Middle frontal gyrus (tissue), 1 donor: ENCODE measurements around the gene TP53TG3.
"Not testable (repeated sequence)": the region's sequence is repeated elsewhere in the genome, so short reads cannot be mapped to it uniquely, and the experiment has no call there.

ENCODE experiments used
- DNase-seq: peaks from one replicate; pipeline ENCODE4 v3.0.0-alpha.2; 2015; ENCODE audit warnings: low spot score; ENCODE audit errors: extremely low spot score

Gene TP53TG3, protein sequence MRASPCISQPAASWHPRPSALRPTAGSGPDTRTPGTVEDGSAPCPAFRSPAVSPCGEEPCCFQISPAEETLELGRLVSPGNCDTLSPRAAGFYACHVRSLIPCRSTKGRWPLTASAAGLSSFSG

DNA sequence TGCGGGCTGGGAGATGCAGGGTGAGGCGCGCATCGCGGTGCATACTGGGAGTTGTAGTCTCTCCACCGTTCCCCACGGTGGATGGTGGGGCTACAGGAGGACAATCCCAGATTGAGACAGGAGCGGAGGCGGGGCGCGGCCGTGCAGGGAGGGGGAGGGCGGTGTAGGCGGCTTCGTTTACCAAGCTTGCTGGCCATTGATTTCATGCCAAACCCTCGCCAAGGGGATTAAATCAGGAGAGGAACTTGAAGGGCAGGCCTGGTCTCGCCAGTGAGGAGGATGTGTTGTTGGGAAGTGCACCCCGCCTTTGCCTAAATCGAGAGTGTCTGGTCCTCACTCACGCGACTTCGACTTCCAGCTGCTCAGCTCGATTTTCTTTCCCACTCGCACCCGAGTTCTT, at the start of gene TP53TG3:
TSS of gene TP53TG3 (minus strand) at position 101 of the 400 bp plus-strand sequence. CDS start at position 33, 68 bp downstream.
- DNase-seq, result not testable (repeated sequence)

DNA sequence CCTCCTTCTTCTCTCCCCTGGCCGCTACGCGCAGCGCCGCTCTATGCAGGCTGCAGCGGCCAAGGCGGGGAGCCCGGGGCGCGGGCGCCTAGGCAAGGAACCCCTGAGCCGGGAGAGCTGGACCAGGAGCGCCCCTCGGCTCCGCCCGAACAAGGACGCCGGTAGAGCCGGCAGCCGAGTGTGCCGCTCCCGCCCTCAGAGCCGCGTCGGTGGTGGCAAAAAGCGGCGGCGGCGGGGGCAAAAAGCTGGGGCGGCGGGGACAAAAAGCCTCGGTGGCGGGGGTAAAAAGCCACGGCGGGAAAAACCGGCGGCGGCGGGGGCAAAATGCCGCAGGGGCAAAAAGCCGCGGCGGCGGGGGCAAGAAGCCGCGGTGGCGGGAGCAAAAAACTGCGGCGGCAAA, 25.1 kb downstream of the TP53TG3 start:
- DNase-seq, result not testable (repeated sequence)

DNA sequence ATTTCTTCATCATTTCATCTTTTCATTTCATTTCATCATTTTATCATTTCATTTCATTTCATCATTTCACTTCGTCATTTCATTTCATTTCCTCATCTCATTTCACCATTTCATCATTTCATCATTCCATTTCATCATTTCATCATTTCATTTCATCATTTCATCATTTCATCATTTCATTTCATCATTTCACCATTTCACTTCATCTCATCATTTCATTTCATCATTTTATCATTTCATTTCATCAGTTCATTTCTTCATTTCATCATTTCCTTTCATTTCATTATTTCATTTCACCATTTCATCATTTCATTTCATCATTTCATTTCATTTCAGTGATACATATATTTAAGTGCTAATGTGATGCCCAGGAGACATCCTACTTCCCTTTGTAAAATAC, 28.4 kb downstream of the TP53TG3 start:
- DNase-seq, result not testable (repeated sequence)

DNA sequence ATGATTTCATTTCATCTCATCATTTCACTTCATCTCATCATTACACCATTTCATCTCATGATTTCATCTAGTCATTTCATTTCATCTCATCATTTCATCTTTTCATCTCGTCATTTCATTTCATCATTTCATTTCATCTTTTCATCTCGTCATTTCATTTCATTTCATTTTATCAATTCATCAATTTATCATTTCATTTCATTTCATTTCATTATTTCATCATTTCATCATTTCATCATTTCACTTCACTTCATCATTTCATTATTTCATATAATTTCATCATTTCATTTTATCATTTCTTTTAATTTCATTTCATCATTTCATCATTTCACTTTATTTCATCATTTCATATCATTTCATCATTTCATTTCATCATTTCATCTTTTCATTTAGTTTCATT, 29.2 kb downstream of the TP53TG3 start:
- DNase-seq, result not testable (repeated sequence)

DNA sequence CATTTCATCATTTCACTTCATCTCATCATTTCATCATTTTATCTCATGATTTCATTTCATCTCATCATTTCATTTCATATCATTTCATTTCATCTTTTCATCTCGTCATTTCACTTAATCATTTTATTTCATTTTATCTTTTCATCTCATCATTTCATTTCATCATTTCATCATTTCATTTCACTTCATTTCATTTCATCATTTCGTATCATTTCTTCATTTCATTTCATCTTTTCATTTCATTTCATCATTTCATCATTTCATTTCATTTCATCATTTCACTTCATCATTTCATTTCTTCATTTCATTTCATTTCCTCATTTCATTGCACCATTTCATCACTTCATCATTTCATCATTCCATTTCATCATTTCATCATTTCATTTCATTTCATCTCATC, 29.8 kb downstream of the TP53TG3 start:
- not testable (repeated sequence) for DNase-seq

DNA sequence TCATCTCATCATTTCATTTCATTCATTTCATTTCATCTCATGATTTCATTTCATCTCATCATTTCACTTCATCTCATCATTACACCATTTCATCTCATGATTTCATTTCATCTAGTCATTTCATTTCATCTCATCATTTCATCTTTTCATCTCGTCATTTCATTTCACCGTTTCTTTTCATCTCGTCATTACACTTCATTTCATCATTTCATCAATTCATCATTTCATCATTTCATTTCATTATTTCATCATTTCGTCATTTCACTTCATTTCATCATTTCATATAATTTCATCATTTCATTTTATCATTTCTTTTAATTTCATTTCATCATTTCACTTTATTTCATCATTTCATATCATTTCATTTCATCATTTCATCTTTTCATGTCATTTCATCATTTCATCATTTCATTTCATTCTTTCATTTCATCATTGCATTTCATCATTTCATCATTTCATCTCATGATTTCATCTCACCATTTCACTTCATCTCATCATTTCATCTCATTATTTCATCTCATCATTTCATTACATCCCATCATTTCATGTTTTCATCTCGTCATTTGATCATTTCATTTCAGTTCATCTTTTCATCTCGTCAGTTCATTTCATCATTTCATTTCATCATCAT, 30.6 kb downstream of the TP53TG3 start:
- DNase-seq, result not testable (repeated sequence)

DNA sequence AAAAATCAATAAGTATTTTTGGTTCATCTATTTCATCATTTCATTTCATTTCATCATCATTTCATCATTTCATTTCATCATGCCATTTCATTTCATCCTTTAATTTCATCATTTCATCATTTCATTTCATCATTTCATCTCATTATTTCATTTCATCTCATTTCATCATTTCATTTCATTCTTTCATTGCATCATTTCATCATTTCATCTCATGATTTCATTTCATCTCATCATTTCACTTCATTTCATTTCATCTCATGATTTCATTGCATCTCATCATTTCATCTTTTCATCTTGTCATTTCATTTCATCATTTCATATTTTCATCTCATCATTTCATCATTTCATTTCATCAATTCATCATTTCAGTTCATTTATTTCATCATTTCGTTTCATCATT, 31.2 kb downstream of the TP53TG3 start:
- DNase-seq, result not testable (repeated sequence)

DNA sequence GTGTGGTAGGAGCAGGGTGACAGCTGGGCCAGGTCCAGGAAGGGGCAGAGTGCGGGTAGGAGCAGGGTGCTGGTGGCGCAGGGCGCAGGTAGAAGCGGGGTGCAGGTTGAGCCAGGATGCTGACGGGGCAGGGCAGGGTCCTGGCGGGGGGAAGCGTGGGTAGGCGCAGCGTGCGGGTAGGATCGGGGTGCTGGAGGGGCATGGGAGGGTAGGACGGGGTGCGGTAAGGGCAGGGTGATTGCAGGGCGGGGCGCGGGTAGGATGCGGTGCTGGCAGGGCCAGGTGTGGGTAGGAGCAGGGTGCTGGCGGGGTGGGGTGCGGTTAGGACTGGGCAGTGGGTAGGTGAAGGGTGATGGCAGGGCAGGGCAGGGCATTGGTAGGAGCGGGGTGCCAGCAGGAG, 38.4 kb downstream of the TP53TG3 start:
- not testable (repeated sequence) for DNase-seq

DNA sequence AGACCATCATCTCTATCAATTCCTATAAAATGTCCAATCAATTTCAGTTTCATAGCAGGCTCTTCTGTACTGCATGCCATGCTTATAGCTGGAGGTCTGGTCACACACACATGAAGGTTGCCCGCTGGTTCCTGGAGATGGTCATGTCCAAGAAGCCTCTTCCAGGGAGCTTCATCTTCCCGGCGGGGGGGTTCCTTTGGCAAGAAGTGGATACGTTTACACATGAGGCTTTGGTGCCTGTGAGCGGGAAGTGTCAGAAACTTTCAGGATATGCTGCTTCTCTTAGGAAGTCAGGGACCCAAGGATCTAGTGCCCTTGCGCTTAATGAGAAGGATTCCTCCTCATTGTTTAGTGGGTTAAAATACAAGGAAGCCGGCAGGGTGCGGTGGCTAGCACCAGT, 43.9 kb downstream of the TP53TG3 start:
- not testable (repeated sequence) for DNase-seq
